Neural progenitor cell (in vitro differentiated cells): ENCODE results near the gene PSMB9.

Source experiments
- CTCF ChIP-seq: fragments of 200-600 bp; sonication (generic); IDR thresholded peaks from 2 replicates; pipeline ENCODE4 v1.5.1; 2017; ENCODE audit warnings: antibody characterized with exemption, mild to moderate bottlenecking
- EZH2phosphoT487 ChIP-seq: fragments of 200-600 bp; sonication (generic); IDR thresholded peaks from 2 replicates; pipeline ENCODE4 v1.6.1; 2017; ENCODE audit warnings: antibody characterized with exemption

GRCh38 chr6:32819729-32820128 is 34.3 kb upstream of the PSMB9 start:
- TF ChIP-seq CTCF, result no peak
- TF ChIP-seq EZH2phosphoT487, result no peak
